ENCODE measurements around the gene DSC3.
"Not testable (repeated sequence)": the region's sequence is repeated elsewhere in the genome, so short reads cannot be mapped to it uniquely, and the experiment has no call there.

Gene DSC3

DNA sequence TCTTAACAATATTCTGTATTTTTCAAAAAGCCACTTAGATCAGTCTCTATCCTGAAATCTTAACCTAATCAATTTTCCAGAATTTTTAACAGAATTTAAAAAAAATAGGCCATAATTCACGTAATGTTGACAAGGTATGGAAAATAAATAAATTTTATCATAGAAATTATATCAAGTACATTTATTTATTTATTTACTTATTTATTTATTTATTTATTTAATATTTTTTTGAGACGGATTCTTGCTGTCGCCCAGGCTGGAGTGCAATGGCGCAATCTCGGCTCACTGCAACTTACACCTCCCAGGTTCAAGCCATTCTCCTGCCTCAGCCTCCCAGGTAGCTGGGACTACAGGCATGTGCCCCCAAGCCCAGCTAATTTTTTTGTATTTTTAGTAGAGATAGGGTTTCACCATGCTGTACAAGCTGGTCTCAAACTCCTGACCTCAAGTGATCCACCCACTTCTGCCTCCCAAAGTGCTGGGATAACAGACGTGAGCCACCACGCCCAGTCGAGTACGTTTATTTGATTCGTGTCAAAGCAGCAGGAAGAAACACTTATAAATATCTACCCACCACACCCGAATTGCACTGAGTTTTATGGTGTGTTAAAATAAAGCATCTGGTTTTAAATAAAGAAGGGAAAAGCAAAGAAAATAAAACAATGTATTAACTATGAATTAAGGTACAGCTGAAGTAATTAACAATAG lies 60.1 kb downstream of the DSC3 start:
- TF ChIP-seq CTCF (IDR thresholded peaks at IDR 0.05; ENCODE audit: insufficient read depth, low read depth, low read length, missing control alignments): no peak
- no peak for DNase-seq (ENCODE audit: low read depth)
- H3K4me3 ChIP-seq (ENCODE audit: low read depth, low read length): no peak overlapping the region

DNA sequence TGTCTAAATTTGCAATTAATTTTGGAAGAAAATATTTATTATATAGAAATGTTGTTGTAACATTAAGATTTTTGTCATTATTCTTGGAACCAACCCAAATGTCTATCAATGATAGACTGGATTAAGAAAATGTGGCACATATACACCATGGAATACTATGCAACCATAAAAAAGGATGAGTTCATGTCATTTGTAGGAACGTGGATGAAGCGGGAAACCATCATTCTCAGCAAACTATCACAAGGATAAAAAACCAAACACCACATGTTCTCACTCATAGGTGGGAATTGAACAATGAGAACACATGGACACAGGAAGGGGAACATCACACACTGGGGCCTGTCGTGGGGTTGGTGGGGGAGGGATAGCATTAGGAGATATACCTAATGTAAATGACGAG lies 64.5 kb downstream of the DSC3 start:
- DNase-seq (ENCODE audit: low read depth); H3K4me3 ChIP-seq (ENCODE audit: low read depth, low read length): not testable (repeated sequence)

DNA sequence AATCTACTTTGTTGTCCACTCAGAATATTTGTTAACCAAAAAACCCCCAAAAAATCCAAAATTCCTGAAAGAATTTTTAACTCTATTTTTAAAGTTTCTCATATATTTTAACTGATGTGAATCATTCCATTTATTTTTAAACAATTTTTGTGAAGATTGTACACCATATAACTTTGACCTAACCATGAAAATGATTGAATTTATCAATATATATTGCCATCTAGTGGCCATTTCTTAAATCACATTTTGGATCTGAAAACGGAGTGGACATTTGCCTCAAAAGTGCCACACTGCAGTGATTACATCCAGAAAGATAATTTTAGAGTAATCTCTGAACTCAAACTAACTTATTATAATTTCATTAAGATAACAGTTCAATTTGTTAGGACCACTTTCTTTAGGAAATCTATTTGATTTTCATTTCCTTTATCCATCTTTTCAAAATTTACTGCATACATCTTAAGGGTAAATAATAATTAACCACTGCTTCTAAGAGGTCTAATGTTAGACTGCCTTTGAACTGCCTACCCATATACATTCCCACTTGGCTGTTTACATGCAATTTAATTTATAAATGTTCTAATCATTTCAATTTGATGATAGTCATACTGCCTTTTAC lies 71.1 kb downstream of the DSC3 start:
- TF ChIP-seq CTCF (IDR thresholded peaks at IDR 0.05; ENCODE audit: insufficient read depth, low read depth, low read length, missing control alignments): peak; percentile 39
- no peak overlapping the region for H3K4me3 ChIP-seq (ENCODE audit: low read depth, low read length)
- peak; percentile 47 for DNase-seq (ENCODE audit: low read depth)

DNA sequence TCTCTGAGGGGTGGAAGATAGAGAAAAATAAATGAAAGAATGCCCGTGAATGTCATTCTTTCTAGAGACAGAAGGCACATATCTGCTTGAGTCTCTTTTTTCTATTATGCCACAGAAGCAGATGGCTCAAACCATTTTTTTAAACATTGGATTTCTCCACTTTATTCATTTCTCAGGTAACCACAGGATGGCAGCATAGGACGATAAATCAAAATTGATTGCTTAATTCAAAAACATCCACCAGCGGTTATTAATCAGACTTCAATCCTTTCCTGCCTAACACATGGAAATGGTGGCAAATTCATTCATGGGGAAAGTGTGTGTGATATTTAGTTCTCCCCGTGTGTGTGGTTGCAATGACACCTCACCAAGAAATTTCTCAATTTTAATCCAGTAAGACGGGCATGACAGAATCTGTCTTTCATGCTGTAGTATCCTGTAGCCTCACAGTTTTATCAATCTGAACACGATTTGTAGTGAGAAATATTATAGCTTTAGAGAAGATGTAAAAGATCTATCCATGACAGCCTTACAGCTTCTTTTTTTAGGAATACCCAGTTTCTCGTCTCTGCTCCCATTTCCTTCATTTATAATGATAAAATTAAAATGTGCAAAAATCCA lies 72.2 kb downstream of the DSC3 start:
- DNase-seq (ENCODE audit: low read depth): peak; percentile 43

GRCh38 chr18:30969670-30970170 lies 72.8 kb downstream of the DSC3 start:
- TF ChIP-seq CTCF (IDR thresholded peaks at IDR 0.05; ENCODE audit: insufficient read depth, low read depth, low read length, missing control alignments): no peak
- no peak overlapping the region for H3K4me3 ChIP-seq (ENCODE audit: low read depth, low read length)
- DNase-seq (ENCODE audit: low read depth): no peak

More for the DNA sequence above, 72.2 kb downstream of the DSC3 start:
- no peak overlapping the region for H3K4me3 ChIP-seq (ENCODE audit: low read depth, low read length)
- peak; percentile 23 for TF ChIP-seq CTCF (IDR thresholded peaks at IDR 0.05; ENCODE audit: insufficient read depth, low read depth, low read length, missing control alignments)

GRCh38 chr18:30967701-30968100 lies 74.8 kb downstream of the DSC3 start:
- DNase-seq (ENCODE audit: low read depth): no peak
- no peak overlapping the region for H3K4me3 ChIP-seq (ENCODE audit: low read depth, low read length)
- TF ChIP-seq CTCF (IDR thresholded peaks at IDR 0.05; ENCODE audit: insufficient read depth, low read depth, low read length, missing control alignments): no peak

DNA sequence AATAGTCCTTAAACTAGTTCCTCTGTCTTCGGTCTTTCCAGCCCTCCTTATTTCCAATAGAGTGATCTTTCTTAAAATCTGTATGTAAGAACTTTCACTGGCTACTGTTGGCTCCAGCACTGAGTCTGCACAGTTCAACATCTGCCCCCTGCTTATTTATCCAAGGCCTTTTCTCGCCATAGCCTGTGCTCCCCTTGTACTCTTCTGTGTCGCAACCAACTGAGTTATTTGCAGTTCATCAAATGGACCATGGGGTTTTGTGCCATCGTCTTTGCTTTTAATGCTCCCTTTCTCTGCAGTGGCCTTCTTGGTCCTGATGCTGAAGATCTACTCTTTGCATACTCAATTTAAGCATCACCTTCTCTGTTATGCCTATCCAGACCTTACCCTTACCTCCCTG lies 77.3 kb downstream of the DSC3 start:
- no peak for TF ChIP-seq CTCF (IDR thresholded peaks at IDR 0.05; ENCODE audit: insufficient read depth, low read depth, low read length, missing control alignments)
- no peak overlapping the region for H3K4me3 ChIP-seq (ENCODE audit: low read depth, low read length)
- DNase-seq (ENCODE audit: low read depth): no peak
